ENCODE results near the gene DDX49. TPM values are rescaled to one million over a fixed set of nuclear protein-coding genes. Genes with fewer than 3 reads are reported as not detected.

The DDX49 gene
- total and polyA plus RNA-seq, 2 donors from 2014 or later, result 39.5 to 40.6 TPM

DNA sequence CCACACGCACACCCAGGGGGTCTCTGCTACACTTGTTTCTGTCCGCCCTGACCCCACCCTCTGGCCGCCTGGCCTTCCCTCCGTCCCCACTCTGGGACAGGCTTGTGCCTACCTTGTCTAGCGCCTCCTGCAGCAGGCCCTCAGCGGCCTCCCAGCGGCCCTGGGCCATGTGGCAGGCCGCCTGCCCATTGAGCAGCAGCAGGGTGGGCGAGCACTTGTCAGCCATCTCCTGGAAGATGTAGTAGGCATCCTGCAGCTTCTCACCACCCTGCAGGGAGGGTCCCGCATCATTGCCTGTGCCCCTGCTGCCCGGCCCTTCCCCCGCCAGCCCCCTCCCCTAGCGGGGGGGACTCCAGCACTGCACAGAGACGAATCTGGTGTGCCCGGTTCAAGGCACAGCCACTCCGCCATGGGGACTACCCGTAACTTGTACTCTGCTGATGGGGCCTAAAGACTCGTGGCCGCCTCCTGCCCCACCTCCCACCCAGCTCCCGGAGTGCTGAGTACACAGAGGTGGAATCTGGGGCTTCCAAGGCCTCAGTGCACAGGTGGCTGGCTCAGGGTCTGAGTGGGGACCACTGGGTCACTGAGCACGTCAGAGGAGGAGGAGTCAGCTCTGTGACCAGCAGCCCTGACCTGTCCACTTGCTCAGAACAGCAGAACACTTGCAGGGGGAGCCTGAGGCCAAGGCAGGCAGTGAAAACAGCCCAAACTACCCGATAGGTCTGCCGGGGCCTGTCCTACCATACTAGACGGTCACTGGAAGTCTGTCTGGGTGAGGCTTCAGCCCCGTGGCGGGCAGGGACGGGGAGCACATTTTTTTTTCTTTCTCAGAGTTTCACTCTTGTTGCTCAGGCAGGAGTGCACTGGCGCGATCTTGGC lies 16.1 kb upstream of the DDX49 start:
- intact Hi-C loops (cut with DNase I), result no loop called here
- no peaks in the 10 kb centered on the region for H3K9me3 ChIP-seq (ENCODE audit: control insufficient read depth in 2 of 3, insufficient read depth in 1 of 3, low read length in 3 of 3)
- DNase-seq (peak in 4 of 5 donors; percentile 19 to 58 (median 35)), FAIRE-seq (no peak)
- TF ChIP-seq CTCF (IDR thresholded peaks at IDR 0.05; ENCODE audit: borderline replicate concordance, extremely low read depth, insufficient read depth), result no peak
- H3K4me3 ChIP-seq (ENCODE audit: low read length in 3 of 3), result no peak overlapping the region
- H3K4me1 ChIP-seq (ENCODE audit: control insufficient read depth in 2 of 3, insufficient read depth in 2 of 3, low read depth in 1 of 3, low read length in 3 of 3), result no peaks in the 10 kb centered on the region
- H3K27ac ChIP-seq (ENCODE audit: low read depth in 2 of 2, low read length in 2 of 2), result no peak overlapping the region
- no peak overlapping the region for H3K9ac ChIP-seq (ENCODE audit: low read length in 3 of 3)
- H3K36me3 ChIP-seq (ENCODE audit: control insufficient read depth in 2 of 3, insufficient read depth in 3 of 3, low read length in 3 of 3), result peaks cover 0 to 10% (median 0%) of the 10 kb centered on the region in 3 donors
- H3K27me3 ChIP-seq (ENCODE audit: control insufficient read depth, insufficient read depth, low read length), result no peaks in the 10 kb centered on the region

DNA sequence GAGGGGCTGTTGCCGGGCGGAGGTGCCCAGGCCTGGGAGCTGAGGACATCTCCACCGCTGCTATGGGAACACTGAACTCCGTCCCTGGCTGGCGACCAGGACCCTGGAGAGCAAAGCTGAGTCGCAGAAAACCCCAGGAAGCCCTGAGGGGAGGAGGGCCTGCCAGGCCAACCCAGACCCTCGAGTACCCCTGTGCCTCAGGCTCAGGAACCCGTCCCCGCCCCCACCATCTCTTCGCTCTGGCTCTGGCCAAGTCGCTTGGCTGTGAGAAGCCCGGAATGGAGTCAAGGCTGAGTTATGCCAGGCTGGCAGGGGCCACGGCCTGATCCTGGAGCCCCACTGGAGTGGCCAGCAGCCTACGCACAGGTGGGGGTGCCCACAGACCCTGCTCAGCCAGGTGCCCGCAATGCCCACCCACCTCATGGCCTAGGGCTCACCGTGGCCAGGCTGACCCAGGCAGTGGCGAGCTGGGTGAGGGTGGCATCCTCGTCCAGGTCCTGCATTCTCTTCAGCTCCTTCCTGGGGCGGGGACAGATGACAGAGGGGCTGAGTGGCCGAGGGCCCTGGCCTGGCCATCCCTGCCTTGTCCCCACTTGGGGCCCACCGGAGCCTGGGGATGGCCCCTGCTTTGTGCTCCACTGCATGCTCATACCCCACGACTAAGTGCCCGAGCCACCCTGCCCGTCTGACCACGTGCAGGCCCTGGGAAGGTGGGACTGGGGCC lies 15.0 kb upstream of the DDX49 start:
- H3K4me1 ChIP-seq (ENCODE audit: control insufficient read depth in 2 of 3, insufficient read depth in 2 of 3, low read depth in 1 of 3, low read length in 3 of 3), result no peaks in the 10 kb centered on the region
- TF ChIP-seq CTCF (IDR thresholded peaks at IDR 0.05; ENCODE audit: borderline replicate concordance, extremely low read depth, insufficient read depth), result no peak
- H3K27me3 ChIP-seq (ENCODE audit: control insufficient read depth, insufficient read depth, low read length), result no peaks in the 10 kb centered on the region
- DNase-seq (no peak), FAIRE-seq (no peak)
- no peaks in the 10 kb centered on the region for H3K9me3 ChIP-seq (ENCODE audit: control insufficient read depth in 2 of 3, insufficient read depth in 1 of 3, low read length in 3 of 3)
- H3K27ac ChIP-seq (ENCODE audit: low read depth in 2 of 2, low read length in 2 of 2), result no peak overlapping the region
- no peak overlapping the region for H3K4me3 ChIP-seq (ENCODE audit: low read length in 3 of 3)
- no peak overlapping the region for H3K9ac ChIP-seq (ENCODE audit: low read length in 3 of 3)
- intact Hi-C loops (cut with DNase I), result no loop called here
- peaks cover 0 to 10% (median 0%) of the 10 kb centered on the region in 3 donors for H3K36me3 ChIP-seq (ENCODE audit: control insufficient read depth in 2 of 3, insufficient read depth in 3 of 3, low read length in 3 of 3)

DNA sequence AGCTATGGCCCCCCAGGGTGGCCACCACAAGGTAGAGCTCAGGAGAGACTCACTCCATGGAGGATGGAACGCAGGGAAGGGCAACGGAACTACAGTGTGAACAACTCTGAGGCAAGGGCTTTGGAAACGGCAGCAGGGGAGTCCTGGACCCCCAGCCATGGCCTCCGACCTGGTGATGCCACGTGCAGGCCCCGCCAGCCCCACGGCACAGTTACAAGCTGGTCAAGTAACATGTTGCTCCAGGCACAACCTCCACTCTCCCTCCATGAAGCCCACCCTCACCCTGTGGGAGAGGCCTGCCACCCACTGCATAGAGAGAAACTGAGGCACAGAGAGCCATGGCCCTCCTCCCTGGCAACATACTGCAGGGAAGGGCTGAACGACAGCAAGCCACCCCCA lies 14.5 kb upstream of the DDX49 start:
- intact Hi-C loops (cut with DNase I), result no loop called here
- Histone ChIP-seq H3K4me1 (ENCODE audit: control insufficient read depth in 2 of 3, insufficient read depth in 2 of 3, low read depth in 1 of 3, low read length in 3 of 3) (no peaks in the 10 kb centered on the region), H3K9me3 (ENCODE audit: control insufficient read depth in 2 of 3, insufficient read depth in 1 of 3, low read length in 3 of 3) (no peaks in the 10 kb centered on the region), H3K27ac (ENCODE audit: low read depth in 2 of 2, low read length in 2 of 2) (no peak overlapping the region), H3K36me3 (ENCODE audit: control insufficient read depth in 2 of 3, insufficient read depth in 3 of 3, low read length in 3 of 3) (peaks cover 0 to 10% (median 0%) of the 10 kb centered on the region in 3 donors), H3K27me3 (ENCODE audit: control insufficient read depth, insufficient read depth, low read length) (no peaks in the 10 kb centered on the region), H3K9ac (ENCODE audit: low read length in 3 of 3) (no peak overlapping the region), H3K4me3 (ENCODE audit: low read length in 3 of 3) (no peak overlapping the region)
- DNase-seq (no peak), FAIRE-seq (no peak)
- TF ChIP-seq CTCF (IDR thresholded peaks at IDR 0.05; ENCODE audit: borderline replicate concordance, extremely low read depth, insufficient read depth), result no peak
